Measurements from ENCODE around the gene PARN. TPM values are rescaled to one million over a fixed set of nuclear protein-coding genes. Genes with fewer than 3 reads are reported as not detected.

Gene PARN
- polyA plus RNA-seq, 1 experiment, result 33.9 TPM

DNA sequence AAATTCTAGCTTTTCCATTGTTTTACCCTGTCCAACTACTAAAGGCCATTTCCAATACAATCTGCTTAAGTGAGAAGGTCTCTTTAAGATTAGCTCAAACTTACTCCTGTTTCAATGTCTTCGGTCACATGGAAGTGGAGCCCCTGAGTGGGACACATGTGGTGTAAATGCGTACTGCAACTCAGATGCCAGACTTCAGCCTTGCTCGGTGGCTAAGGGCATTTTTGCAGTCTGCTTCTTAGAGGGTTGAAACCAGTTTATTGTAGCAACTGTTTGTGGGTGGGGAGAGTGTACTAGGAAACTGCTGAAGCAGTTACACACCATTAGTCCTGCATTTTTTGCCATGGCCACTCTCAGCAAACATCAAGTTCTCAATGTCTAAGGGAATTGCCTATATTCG is 140.6 kb downstream of the PARN start:
- H3K9me3 ChIP-seq (ENCODE audit: control insufficient read depth, insufficient read depth, low read length), result no peaks in the 10 kb centered on the region
- TF ChIP-seq, protein P1, sequence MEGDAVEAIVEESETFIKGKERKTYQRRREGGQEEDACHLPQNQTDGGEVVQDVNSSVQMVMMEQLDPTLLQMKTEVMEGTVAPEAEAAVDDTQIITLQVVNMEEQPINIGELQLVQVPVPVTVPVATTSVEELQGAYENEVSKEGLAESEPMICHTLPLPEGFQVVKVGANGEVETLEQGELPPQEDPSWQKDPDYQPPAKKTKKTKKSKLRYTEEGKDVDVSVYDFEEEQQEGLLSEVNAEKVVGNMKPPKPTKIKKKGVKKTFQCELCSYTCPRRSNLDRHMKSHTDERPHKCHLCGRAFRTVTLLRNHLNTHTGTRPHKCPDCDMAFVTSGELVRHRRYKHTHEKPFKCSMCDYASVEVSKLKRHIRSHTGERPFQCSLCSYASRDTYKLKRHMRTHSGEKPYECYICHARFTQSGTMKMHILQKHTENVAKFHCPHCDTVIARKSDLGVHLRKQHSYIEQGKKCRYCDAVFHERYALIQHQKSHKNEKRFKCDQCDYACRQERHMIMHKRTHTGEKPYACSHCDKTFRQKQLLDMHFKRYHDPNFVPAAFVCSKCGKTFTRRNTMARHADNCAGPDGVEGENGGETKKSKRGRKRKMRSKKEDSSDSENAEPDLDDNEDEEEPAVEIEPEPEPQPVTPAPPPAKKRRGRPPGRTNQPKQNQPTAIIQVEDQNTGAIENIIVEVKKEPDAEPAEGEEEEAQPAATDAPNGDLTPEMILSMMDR (IDR thresholded peaks at IDR 0.05; ENCODE audit: low read depth, low read length), result peak; percentile 32
- no peak for DNase-seq (ENCODE audit: low read depth, low spot score)
- H3K27me3 ChIP-seq (ENCODE audit: control insufficient read depth, insufficient read depth, low read length), result no peaks in the 10 kb centered on the region
- no peak overlapping the region for H3K4me3 ChIP-seq (ENCODE audit: low read depth, low read length)
- H3K27ac ChIP-seq (ENCODE audit: low read depth, low read length), result no peak overlapping the region
- ChIA-PET POLR2A (interaction anchor here (0.6 kb wide), 4 partner anchors 9 to 477 kb away, joined by 3 to 7 read pairs (median 5); no protein-coding TSS in a partner anchor), CTCF (interaction anchor here (0.6 to 1.0 kb wide), 7 partner anchors 10 to 566 kb away, joined by 3 to 10 read pairs (median 3); no protein-coding TSS in a partner anchor)

DNA sequence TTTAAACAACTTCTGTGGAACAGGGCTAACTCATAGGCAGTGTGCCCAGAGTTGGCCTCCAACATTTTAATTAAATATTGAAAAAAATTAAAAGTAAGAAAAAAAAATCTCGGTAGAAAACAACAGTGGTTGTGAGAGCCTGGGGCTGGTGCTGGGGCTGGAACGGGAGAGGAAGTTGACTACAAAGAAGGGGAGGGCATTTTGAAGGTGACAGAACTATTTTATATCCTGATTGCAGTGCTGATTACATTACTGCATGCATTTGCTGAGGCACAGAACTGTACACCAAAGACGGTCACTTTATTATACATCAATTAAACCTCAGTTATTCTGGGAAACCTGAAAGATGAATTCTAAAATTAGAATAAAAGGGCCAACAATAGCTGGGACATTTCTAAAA is 142.5 kb downstream of the PARN start:
- DNase-seq (ENCODE audit: low read depth, low spot score), result no peak
- Histone ChIP-seq H3K4me3 (ENCODE audit: low read depth, low read length) (peak overlapping the region; percentile 57), H3K27me3 (ENCODE audit: control insufficient read depth, insufficient read depth, low read length) (no peaks in the 10 kb centered on the region), H3K9me3 (ENCODE audit: control insufficient read depth, insufficient read depth, low read length) (no peaks in the 10 kb centered on the region), H3K27ac (ENCODE audit: low read depth, low read length) (no peak overlapping the region)
- CTCF ChIA-PET, result interaction anchor here (0.6 to 0.9 kb wide), 2 partner anchors 10 to 125 kb away, joined by 3 to 5 read pairs; no protein-coding TSS in a partner anchor
- POLR2A ChIA-PET, result interaction anchor here (0.6 to 2.8 kb wide), 3 partner anchors 10 to 305 kb away, joined by 3 to 14 read pairs (median 3); no protein-coding TSS in a partner anchor
- TF ChIP-seq, protein P1 (IDR thresholded peaks at IDR 0.05; ENCODE audit: low read depth, low read length), result no peak

GRCh38 chr16:14486520-14487303 is 143.3 kb downstream of the PARN start:
- POLR2A ChIA-PET, result interaction anchor here (0.5 to 2.8 kb wide), 5 partner anchors 11 to 186 kb away, joined by 3 to 14 read pairs (median 5); no protein-coding TSS in a partner anchor
- Histone ChIP-seq H3K4me3 (ENCODE audit: low read depth, low read length) (peak overlapping the region; percentile 57), H3K27ac (ENCODE audit: low read depth, low read length) (peak overlapping the region; percentile 76), H3K27me3 (ENCODE audit: control insufficient read depth, insufficient read depth, low read length) (no peaks in the 10 kb centered on the region), H3K9me3 (ENCODE audit: control insufficient read depth, insufficient read depth, low read length) (no peaks in the 10 kb centered on the region)
- CTCF ChIA-PET, result no interaction called here
- DNase-seq (ENCODE audit: low read depth, low spot score), result peak; percentile 86
- TF ChIP-seq, protein P1 (IDR thresholded peaks at IDR 0.05; ENCODE audit: low read depth, low read length), result no peak

- CTCF ChIA-PET, result no interaction called here
- DNase-seq (ENCODE audit: low read depth, low spot score), result no peak
- H3K27me3 ChIP-seq (ENCODE audit: control insufficient read depth, insufficient read depth, low read length), result no peaks in the 10 kb centered on the region
- H3K4me3 ChIP-seq (ENCODE audit: low read depth, low read length), result no peak overlapping the region
- TF ChIP-seq, protein P1 (IDR thresholded peaks at IDR 0.05; ENCODE audit: low read depth, low read length), result no peak
- POLR2A ChIA-PET, result interaction anchor here (0.5 to 2.8 kb wide), 4 partner anchors 15 to 185 kb away, joined by 3 to 14 read pairs (median 6); no protein-coding TSS in a partner anchor
- H3K9me3 ChIP-seq (ENCODE audit: control insufficient read depth, insufficient read depth, low read length), result no peaks in the 10 kb centered on the region
- H3K27ac ChIP-seq (ENCODE audit: low read depth, low read length), result peak overlapping the region; percentile 76
Measured at GRCh38 chr16:14485811-14486519, 144.1 kb downstream of the PARN start.

Data from AG04450 (cell line).